ENCODE measurements around the gene ASTN2.

The ASTN2 gene

GRCh38 chr9:117156144-117156688 is 258.6 kb downstream of the ASTN2 start:
- no peak for DNase-seq

GRCh38 chr9:117153021-117153420 is 261.8 kb downstream of the ASTN2 start:
- no peak for DNase-seq

GRCh38 chr9:117151716-117152115 is 263.1 kb downstream of the ASTN2 start:
- DNase-seq, result no peak

- no peak for DNase-seq
Observed at GRCh38 chr9:117149996-117150395, 264.9 kb downstream of the ASTN2 start.

GRCh38 chr9:117145811-117146490 is 268.9 kb downstream of the ASTN2 start:
- DNase-seq, result no peak

- DNase-seq, result no peak
Observed at GRCh38 chr9:117145081-117145480, 269.8 kb downstream of the ASTN2 start.

- DNase-seq, result no peak
Observed at GRCh38 chr9:117138231-117138630, 276.6 kb downstream of the ASTN2 start.

- DNase-seq, result no peak
Observed at GRCh38 chr9:117136461-117136860, 278.4 kb downstream of the ASTN2 start.

GRCh38 chr9:117135501-117136098 is 279.3 kb downstream of the ASTN2 start:
- DNase-seq, result no peak

- DNase-seq, result no peak
Observed at GRCh38 chr9:117134826-117135500, 279.9 kb downstream of the ASTN2 start.

GRCh38 chr9:117126871-117127270 is 288.0 kb downstream of the ASTN2 start:
- DNase-seq, result no peak

- DNase-seq, result no peak
Observed at GRCh38 chr9:117125531-117125930, 289.3 kb downstream of the ASTN2 start.

- DNase-seq, result no peak
Observed at GRCh38 chr9:117123729-117124128, 291.1 kb downstream of the ASTN2 start.

- no peak for DNase-seq
Observed at GRCh38 chr9:117122953-117123352, 291.9 kb downstream of the ASTN2 start.

- DNase-seq, result no peak
Observed at GRCh38 chr9:117122102-117122501, 292.8 kb downstream of the ASTN2 start.

GRCh38 chr9:117121316-117121715 is 293.5 kb downstream of the ASTN2 start:
- DNase-seq, result no peak

- no peak for DNase-seq
Observed at GRCh38 chr9:117120061-117120460, 294.8 kb downstream of the ASTN2 start.

GRCh38 chr9:117116084-117116483 is 298.8 kb downstream of the ASTN2 start:
- DNase-seq, result no peak

GRCh38 chr9:117114768-117115167 is 300.1 kb downstream of the ASTN2 start:
- DNase-seq, result no peak

GRCh38 chr9:117104716-117105495 is 310.0 kb downstream of the ASTN2 start:
- no peak for DNase-seq

GRCh38 chr9:117104206-117104605 is 310.7 kb downstream of the ASTN2 start:
- DNase-seq, result no peak

- no peak for DNase-seq
Observed at GRCh38 chr9:117103438-117104110, 311.3 kb downstream of the ASTN2 start.

- DNase-seq, result no peak
Observed at GRCh38 chr9:117101008-117101407, 313.8 kb downstream of the ASTN2 start.
